GM18502 (cell line): ENCODE results near the gene ATP8B1.

Source experiments
- ATAC-seq: cut with Tn5 transposase; IDR thresholded peaks from one replicate; pipeline ENCODE4 v1.9.1; 2021; ENCODE audit warnings: mild to moderate bottlenecking; ENCODE audit not compliant: unreplicated experiment, poor library complexity

ATP8B1 gene

GRCh38 chr18:57771626-57772025, 31.5 kb downstream of the ATP8B1 start:
- ATAC-seq: no peak

DNA sequence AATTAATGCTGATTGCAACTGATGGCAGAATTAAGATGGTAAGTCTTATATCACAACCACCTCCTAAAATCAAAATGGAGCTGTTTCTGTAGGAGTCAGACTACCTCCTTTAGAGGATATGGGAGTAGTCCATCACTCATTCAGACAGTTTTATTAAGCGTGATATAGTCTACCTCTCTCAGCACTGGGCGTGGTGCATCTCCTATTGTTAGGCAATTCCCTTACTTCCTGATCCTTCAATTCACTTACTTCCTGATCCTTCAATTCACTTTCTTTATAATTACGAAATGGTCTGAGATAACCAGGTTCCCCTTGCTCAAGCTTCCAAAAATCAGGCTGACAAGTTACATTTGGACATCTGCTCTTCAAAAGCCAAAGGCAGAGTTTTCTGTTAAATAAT, 31.9 kb downstream of the ATP8B1 start:
- ATAC-seq: no peak

DNA sequence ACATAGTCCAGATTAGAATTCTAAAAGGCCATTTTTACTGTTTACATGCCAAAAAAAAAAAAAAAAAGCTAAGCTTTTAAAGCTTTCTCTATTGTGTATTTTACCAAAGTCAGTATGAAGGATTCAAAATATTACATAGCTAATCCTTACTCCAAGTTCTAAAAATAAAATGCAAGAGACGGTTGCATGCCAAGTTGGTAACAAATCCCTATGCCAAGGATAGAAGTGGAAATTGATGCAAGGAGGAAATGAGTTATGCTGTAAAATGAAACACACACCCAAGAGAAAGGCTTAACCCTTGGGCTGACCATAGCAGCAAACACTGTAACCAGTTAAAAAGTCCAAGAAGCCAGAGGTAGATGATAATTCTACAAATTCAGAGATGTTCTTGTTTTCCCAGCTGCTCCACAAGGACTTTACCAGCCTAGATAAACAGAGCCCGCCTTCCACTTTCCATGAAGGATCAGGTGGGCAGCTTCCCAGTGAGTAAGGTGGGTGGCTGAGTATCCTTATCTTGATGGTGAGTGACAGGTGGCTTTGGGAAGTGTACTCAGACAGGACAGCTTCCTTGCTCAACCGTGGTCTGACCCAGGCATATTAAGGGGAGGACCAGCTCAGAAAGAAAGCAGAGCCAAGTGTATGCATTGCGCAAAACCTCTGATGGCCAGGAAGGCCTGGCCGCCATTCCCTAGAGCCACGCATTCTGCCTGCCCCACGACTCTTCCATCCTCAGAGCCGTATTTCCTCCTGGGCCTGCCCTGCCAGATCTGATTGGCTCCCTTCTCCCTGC, 34.4 kb downstream of the ATP8B1 start:
- ATAC-seq: no peak

- ATAC-seq: no peak
These were observed 35.7 kb downstream of the ATP8B1 start for GRCh38 chr18:57767259-57768050.

- no peak for ATAC-seq
These were observed 38.1 kb downstream of the ATP8B1 start for GRCh38 chr18:57764995-57765394.

- ATAC-seq: no peak
These were observed 39.0 kb downstream of the ATP8B1 start for GRCh38 chr18:57764087-57764486.

GRCh38 chr18:57762686-57763085, 40.4 kb downstream of the ATP8B1 start:
- ATAC-seq: no peak

DNA sequence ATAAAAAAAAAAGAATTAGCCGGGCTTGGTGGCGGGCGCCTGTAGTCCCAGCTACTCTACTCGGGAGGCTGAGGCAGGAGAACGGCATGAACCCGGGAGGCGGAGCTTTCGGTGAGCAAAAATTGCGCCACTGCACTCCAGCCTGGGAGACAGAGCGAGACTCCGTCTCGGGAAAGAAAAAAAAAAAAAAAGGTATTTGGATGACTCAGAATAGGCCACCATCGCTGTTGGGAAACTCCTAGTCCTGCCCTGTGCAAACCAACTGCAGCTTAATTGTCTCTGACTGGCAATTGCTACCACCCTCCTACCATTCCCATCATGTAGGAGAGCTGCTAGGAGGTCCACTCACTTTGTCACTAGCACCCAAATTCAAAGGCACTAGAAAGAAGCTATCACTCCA, 43.5 kb downstream of the ATP8B1 start:
- ATAC-seq: no peak

DNA sequence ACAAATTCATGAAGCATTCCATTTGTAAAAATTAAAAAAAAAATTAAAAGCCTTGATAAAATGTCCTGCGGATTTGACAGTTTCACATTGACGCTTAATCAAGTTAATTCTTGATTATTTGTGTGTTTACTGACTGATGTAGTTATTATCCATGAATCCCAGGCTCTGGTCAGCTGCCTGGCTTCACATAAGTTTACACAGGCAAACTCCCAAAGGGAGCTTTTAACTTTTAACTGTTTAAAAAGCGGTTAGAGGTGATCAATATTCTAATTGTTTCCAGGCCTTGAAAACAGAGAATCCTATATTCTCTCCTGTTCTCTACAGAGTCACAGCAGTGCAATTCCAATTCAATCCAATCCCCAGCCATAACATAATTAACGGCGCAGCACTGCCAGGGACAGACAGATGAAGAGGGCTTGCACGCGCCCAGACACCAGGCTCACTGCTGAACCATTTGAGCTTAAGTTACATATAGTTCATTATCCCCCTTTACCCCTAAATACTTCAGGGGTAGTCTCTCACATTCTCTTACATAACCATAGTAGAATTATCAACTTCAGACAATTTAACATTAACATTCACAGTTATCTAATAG, 47.5 kb downstream of the ATP8B1 start:
- ATAC-seq: no peak

GRCh38 chr18:57754577-57755338, 48.4 kb downstream of the ATP8B1 start:
- peak; percentile 75 for ATAC-seq

- ATAC-seq: no peak
These were observed 50.1 kb downstream of the ATP8B1 start for GRCh38 chr18:57753063-57753462.

DNA sequence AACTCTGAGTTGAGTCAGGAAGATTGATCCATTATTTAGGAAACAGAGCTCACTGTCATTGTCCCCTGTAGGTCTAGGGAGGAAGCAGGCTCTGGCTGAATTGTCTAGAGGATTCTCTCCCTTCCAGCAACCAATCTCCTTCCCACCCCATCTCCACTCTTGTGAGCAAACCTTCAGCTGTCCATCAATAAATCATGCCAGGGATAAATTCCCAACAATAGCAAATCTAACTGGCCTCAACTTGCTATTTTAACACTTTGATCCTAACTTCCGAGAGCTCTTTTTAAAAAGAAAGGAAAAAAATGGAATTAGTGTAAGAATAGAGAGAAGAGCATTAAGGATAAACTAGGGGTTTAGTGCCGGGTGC, 53.5 kb downstream of the ATP8B1 start:
- ATAC-seq: no peak

- peak; percentile 94 for ATAC-seq
These were observed 54.1 kb downstream of the ATP8B1 start for GRCh38 chr18:57748770-57749603.

GRCh38 chr18:57747809-57748680, 55.1 kb downstream of the ATP8B1 start:
- ATAC-seq: peak; percentile 19

DNA sequence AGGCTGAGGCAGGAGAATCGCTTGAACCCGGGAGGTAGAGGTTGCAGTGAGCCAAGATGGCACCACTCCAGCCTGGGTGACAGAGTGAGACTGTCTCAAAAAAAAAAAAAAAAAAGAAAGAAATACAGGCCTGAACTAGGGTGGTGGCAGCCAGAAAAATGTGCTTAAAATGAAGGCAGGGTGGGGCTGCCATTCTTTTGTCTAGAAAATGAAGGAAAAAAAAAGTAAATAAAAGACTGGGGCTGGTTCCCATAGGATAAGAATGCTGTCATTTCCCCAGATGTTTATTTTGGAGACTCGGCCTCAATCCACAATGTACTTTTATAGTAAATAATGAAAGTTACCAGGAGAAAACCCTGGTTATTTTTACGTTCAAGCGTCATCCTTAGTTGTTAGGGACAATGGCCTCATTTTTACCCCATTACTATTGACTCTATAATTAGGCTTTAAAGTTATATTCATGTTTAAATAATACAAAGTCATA, 58.9 kb downstream of the ATP8B1 start:
- no peak for ATAC-seq

GRCh38 chr18:57743008-57743407, 60.1 kb downstream of the ATP8B1 start:
- ATAC-seq: no peak

- ATAC-seq: no peak
These were observed 61.8 kb downstream of the ATP8B1 start for GRCh38 chr18:57741273-57741672.

- ATAC-seq: no peak
These were observed 65.0 kb downstream of the ATP8B1 start for GRCh38 chr18:57738078-57738477.
